CD1c-positive myeloid dendritic cell (primary cell): Measurements from ENCODE around the gene MALRD1.

Experiments used
- DNase-seq: peaks from one replicate; pipeline ENCODE4 v3.0.0-alpha.2; 2016; ENCODE audit errors: extremely low spot score

MALRD1 gene

DNA sequence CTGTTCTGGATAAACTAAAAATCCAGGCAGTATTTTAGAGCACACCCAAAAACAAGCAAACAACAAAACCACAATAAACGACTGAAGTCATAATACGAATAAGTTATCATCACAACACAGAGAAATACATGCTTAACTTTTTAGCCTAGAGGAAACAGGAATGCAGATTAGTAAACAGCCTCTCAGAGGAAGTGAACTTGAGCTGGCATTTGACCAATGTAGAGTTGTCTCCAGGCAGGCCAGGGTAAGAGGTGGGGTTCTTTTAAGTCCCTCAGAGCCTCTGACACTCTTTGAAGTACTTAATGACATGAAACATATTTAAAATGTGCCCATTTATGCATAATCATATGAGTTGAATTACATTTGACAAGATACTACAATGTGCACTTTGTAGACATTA, 724.4 kb downstream of the MALRD1 start:
- DNase-seq: peak; percentile 31

DNA sequence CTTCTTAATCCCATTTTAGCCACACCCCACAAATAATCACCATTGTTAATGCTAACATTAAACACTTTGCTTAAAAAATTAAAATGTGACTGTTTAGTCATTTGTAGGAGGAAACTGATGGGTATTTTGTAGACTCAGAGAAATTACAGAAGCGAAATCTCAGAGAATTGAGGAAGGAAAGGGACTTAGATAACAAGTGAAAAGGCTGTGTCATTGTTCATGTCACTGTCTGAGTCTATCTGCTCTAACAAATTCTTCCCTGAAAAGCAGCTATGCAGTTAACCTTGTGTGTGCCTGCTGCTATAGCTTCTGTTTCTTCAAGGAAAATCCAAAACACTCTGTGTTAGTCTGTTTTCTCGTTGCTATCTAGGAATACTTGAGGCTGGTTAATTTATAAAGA, 726.7 kb downstream of the MALRD1 start:
- peak; percentile 83 for DNase-seq

DNA sequence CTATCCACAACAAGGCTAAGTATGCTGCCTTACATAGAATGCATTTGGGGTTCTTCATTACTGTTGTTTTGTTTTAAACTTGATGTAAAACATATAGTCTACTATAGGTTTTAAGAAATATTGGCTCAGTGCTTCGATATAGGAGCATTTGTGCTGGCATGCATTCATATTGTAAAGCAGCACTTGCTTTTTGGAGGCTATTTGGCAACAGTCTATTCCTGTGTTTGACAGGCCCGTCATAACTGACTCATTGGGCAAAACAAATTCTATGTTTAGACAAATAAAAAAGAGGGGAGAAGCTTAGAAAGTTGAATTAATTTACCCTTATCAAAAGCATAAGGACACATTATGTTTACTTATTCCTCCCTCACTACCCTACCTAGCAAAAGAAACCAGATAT, 729.2 kb downstream of the MALRD1 start:
- no peak for DNase-seq

DNA sequence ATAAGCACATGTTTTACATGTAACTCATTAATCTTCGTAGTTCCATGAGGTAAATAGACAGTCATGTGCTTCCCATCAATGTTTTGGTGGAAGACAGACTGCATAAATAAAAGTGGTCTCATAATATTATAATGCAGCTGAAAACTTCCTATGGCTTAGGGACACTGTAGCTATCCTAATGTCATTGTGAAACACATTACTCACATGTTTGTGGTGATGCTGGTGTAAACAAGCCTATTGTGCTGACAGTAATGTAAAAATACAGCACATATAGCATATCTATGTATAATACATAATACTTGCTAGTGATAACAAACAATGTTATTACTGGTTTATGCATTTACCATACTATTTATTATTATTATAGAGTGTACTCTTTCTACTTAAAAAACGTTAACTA, 730.4 kb downstream of the MALRD1 start:
- no peak for DNase-seq

DNA sequence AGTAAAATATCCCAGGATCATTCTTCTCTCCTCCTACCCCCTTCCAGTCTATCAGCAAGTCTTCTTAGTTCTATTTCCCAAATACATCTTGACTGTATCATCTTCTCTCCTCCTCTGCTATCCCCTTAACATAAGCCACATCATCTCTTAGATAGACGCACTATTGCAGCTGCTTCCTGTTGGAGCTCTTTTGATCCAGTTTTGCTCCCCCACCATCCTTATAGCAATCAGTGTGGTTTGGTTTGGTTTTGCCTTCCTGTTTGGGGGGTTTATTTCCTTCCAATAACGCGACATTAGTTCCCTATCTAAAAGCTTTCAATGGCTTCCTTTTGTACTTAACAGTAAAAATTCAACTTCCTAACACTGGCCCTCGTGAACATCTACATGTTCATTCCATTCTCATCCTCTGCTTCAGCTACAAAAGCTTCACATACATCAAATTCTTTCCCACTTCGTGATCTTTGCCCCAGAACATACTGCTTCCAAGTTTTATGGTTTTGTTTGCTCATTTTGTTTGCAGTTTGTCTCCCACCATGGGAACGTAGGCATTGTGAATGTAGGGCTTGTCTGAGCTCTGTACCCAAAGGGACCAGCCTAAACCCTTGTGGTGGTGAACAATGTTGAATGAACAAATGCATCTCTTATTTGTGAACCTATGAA, 734.0 kb downstream of the MALRD1 start:
- DNase-seq: no peak

DNA sequence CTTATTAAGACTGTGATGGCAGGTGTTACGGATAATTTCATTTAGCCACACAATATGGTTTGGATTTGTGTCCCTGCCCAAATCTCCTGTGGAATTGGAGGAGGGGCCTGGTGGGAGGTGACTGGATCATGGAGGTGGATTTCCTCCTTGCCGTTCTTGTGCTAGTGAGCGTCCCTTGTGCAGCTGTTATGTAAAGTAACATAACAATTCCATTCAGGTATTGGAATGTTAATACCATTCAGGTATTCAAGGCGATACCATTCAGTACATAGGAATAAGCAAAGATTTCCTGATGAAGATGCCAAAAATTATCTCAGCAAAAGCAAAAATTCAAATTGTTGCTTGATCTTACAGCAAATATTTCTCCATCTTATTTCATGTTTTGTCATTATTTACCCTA, 735.1 kb downstream of the MALRD1 start:
- DNase-seq: no peak
